ENCODE data around the gene CADPS2.

DNA sequence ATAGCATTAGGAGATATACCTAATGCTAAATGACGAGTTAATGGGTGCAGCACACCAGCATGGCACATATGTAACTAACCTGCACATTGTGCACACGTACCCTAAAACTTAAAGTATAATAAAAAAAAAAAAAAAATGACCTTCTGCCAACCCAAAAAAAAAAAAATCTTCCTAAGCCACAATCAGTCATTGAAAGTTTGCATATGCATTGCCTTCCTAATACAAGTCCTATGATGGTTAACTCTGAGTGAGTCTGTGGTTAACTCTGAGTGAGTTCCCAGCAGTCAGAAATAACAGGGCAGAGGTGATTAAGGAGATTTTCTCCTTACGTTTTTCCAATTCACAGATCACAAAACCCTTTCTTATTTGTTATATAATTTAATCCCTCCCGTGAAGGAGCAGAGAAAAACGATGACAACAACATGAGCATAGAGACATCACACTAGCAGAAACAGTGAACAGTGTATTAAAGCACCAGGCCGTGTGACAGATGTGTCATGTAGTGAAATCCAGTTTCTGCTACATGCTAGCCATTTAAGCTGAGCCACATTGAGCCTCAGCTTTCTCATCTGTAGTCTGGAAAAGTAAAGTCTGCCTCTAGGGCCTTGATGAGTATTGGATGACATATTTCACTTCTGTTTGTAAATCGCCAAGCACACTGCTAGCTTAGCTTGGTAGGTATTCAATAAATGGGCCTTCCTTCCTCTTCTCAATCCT lies 176.2 kb downstream of the CADPS2 start:
- no peak for TF ChIP-seq POLR2A (IDR thresholded peaks at IDR 0.05)
- TF ChIP-seq, protein P1, sequence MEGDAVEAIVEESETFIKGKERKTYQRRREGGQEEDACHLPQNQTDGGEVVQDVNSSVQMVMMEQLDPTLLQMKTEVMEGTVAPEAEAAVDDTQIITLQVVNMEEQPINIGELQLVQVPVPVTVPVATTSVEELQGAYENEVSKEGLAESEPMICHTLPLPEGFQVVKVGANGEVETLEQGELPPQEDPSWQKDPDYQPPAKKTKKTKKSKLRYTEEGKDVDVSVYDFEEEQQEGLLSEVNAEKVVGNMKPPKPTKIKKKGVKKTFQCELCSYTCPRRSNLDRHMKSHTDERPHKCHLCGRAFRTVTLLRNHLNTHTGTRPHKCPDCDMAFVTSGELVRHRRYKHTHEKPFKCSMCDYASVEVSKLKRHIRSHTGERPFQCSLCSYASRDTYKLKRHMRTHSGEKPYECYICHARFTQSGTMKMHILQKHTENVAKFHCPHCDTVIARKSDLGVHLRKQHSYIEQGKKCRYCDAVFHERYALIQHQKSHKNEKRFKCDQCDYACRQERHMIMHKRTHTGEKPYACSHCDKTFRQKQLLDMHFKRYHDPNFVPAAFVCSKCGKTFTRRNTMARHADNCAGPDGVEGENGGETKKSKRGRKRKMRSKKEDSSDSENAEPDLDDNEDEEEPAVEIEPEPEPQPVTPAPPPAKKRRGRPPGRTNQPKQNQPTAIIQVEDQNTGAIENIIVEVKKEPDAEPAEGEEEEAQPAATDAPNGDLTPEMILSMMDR (IDR thresholded peaks at IDR 0.05): no peak

All from body of pancreas (tissue), 4 donors.